HEK293T (cell line): ENCODE measurements around the gene OR5B2.

Experiments
- CTCF ChIA-PET: fragments of 350-600 bp; formaldehyde crosslinking; extraction: SDS; loops from one replicate; lab custom pipeline; 2021; ENCODE audit warnings: antibody characterized with exemption, inconsistent platforms; lab: Yijun Ruan, JAX
- POLR2A ChIA-PET: fragments of 350-600 bp; formaldehyde crosslinking; extraction: SDS; loops from one replicate; lab custom pipeline; 2020; ENCODE audit warnings: antibody characterized with exemption, inconsistent platforms; lab: Yijun Ruan, JAX
- DNase-seq: peaks from one replicate; pipeline ENCODE4 v3.0.0; 2012; ENCODE audit warnings: mixed read lengths; ENCODE audit errors: extremely low spot score
- ARNT ChIP-seq: fragments of 450-650 bp; IDR thresholded peaks from 2 replicates; pipeline ENCODE4 v1.6.1; 2017; ENCODE audit warnings: mild to moderate bottlenecking
- BHLHE40 ChIP-seq: fragments of 450-650 bp; IDR thresholded peaks from 2 replicates; pipeline ENCODE4 v1.6.1; 2016; ENCODE audit warnings: mild to moderate bottlenecking, moderate library complexity, borderline replicate concordance
- CTBP1 ChIP-seq: fragments of 450-650 bp; IDR thresholded peaks from 2 replicates; pipeline ENCODE4 v1.6.1; 2016; ENCODE audit warnings: borderline replicate concordance
- ELF4 ChIP-seq: fragments of 450-650 bp; IDR thresholded peaks from 2 replicates; pipeline ENCODE4 v1.6.1; 2017; ENCODE audit warnings: antibody characterized with exemption
- FOXA1 ChIP-seq: fragments of 450-650 bp; IDR thresholded peaks from 2 replicates; pipeline ENCODE4 v1.6.1; 2016; ENCODE audit warnings: mild to moderate bottlenecking
- FOXK2 ChIP-seq: fragments of 450-650 bp; IDR thresholded peaks from 2 replicates; pipeline ENCODE4 v1.6.1; 2016; ENCODE audit warnings: mild to moderate bottlenecking
- FOXM1 ChIP-seq: fragments of 450-650 bp; IDR thresholded peaks from 2 replicates; pipeline ENCODE4 v1.6.1; 2017; ENCODE audit warnings: mild to moderate bottlenecking, borderline replicate concordance
- HDGF ChIP-seq: fragments of 450-650 bp; IDR thresholded peaks from 2 replicates; pipeline ENCODE4 v1.6.1; 2017; ENCODE audit warnings: antibody characterized with exemption, borderline replicate concordance
- L3MBTL2 ChIP-seq: fragments of 450-650 bp; conservative IDR thresholded peaks from 2 replicates; pipeline ENCODE4 v1.6.1; 2016; ENCODE audit warnings: mild to moderate bottlenecking
- LEF1 ChIP-seq: fragments of 450-650 bp; IDR thresholded peaks from 2 replicates; pipeline ENCODE4 v1.6.1; 2017; ENCODE audit warnings: mild to moderate bottlenecking, borderline replicate concordance
- NFRKB ChIP-seq: fragments of 450-650 bp; IDR thresholded peaks from 2 replicates; pipeline ENCODE4 v1.6.1; 2016; ENCODE audit warnings: mild to moderate bottlenecking, moderate library complexity
- SP1 ChIP-seq: fragments of 450-650 bp; IDR thresholded peaks from 2 replicates; pipeline ENCODE4 v1.6.1; 2017
- SUZ12 ChIP-seq: fragments of 450-650 bp; IDR thresholded peaks from 2 replicates; pipeline ENCODE4 v1.6.1; 2016; ENCODE audit warnings: mild to moderate bottlenecking
- TARDBP ChIP-seq: fragments of 450-650 bp; IDR thresholded peaks from 2 replicates; pipeline ENCODE4 v1.6.1; 2016
- ZNF384 ChIP-seq: fragments of 450-650 bp; IDR thresholded peaks from 2 replicates; pipeline ENCODE4 v1.6.1; 2016
- TF ChIP-seq, protein P1 (sequence below): fragments of 450-650 bp; IDR thresholded peaks from 2 replicates; pipeline ENCODE4 v1.6.1; 2016

OR5B2 gene

DNA sequence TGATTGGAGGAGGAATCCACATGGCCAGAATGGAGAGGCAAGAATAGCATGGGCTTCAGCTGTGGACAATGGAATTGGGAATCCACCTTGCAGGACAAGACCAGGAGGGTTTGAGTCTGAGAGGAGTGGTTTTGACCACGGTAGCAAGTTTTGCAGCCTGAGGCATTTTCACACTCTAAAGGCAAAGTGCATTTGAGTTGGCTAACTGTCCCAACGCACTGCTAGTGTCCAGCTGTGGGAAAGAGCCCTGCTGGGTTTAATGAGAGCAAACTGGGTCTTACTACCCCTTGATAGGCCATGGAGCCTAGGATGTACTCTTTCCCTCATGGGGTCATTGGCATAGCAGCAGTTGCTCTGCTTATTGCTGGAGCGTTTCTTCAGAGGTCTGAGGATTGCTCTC lies at the start of gene OR5B2:
Gene OR5B2, minus strand, starts transcription at position 101 of the 400 bp plus-strand sequence. CDS start 4,860 bp downstream, outside the sequence.
- CTCF ChIA-PET: no interaction called here
- TF ChIP-seq CTBP1 (no peak), FOXM1 (no peak)
- POLR2A ChIA-PET: no interaction called here
- no peak for DNase-seq

DNA sequence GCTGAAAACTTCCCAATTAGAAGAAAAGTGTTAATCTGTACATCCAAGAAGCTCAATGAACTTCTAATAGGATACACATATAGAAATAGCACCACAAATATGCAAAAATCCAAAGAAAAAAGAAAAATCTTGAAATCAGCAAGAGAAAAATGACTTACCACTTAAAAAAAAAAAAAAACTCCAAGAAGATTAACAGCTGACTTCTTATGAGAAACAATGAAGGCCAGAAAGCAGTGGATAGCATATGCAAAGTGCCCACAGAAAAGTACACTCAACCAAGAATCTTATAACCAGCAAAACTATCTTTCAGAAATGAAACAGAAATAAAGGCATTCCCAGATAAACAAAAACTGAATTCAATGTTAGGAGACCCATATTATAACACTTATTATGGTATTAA lies 44.0 kb upstream of the OR5B2 start:
- DNase-seq: no peak
- CTCF ChIA-PET: no interaction called here
- POLR2A ChIA-PET: no interaction called here
- TF ChIP-seq L3MBTL2 (no peak), FOXA1 (no peak), ZNF384 (peak; percentile 94)

- ChIA-PET POLR2A (no interaction called here), CTCF (no interaction called here)
- DNase-seq: no peak
- TF ChIP-seq FOXK2: no peak
- no peak for TF ChIP-seq CTBP1
- TF ChIP-seq LEF1: no peak
- no peak for TF ChIP-seq HDGF
- no peak for TF ChIP-seq FOXA1
- TF ChIP-seq, protein P1, sequence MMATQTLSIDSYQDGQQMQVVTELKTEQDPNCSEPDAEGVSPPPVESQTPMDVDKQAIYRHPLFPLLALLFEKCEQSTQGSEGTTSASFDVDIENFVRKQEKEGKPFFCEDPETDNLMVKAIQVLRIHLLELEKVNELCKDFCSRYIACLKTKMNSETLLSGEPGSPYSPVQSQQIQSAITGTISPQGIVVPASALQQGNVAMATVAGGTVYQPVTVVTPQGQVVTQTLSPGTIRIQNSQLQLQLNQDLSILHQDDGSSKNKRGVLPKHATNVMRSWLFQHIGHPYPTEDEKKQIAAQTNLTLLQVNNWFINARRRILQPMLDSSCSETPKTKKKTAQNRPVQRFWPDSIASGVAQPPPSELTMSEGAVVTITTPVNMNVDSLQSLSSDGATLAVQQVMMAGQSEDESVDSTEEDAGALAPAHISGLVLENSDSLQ: no peak
- TF ChIP-seq BHLHE40: no peak
- TF ChIP-seq TARDBP: no peak
- TF ChIP-seq FOXM1: no peak
Measured at GRCh38 chr11:58466293-58466692, 38.4 kb upstream of the OR5B2 start.

DNA sequence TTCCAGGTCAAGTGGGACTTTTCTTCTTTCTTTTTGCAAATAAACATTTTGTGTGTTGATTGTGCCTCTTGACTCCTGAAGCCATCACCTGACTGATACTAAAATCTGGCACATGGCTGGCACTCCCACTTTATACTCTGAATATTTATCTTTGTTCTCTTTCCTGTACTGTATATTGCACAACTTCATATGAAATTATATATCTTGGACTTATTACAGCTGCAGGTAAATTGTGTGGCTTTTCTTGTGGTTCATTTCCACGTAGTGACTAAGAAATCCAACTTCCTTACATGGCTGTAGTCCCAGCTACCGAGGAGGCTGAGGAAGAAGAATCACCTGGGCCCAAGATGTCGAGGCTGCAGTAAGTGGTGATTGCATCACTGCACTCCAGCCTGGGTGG lies 37.8 kb upstream of the OR5B2 start:
- CTCF ChIA-PET: no interaction called here
- no peak for TF ChIP-seq LEF1
- TF ChIP-seq ZNF384: no peak
- no peak for TF ChIP-seq ELF4
- no peak for TF ChIP-seq FOXA1
- TF ChIP-seq TARDBP: no peak
- TF ChIP-seq BHLHE40: no peak
- TF ChIP-seq FOXM1: no peak
- TF ChIP-seq SP1: no peak
- TF ChIP-seq, protein P1: no peak
- TF ChIP-seq NFRKB: no peak
- TF ChIP-seq L3MBTL2: no peak
- TF ChIP-seq SUZ12: no peak
- no peak for TF ChIP-seq ARNT
- DNase-seq: no peak
- POLR2A ChIA-PET: no interaction called here

GRCh38 chr11:58451585-58451984 lies 23.7 kb upstream of the OR5B2 start:
- DNase-seq: no peak
- POLR2A ChIA-PET: no interaction called here
- CTCF ChIA-PET: no interaction called here
- TF ChIP-seq TARDBP (no peak), ZNF384 (no peak), FOXK2 (no peak), SP1 (no peak), CTBP1 (no peak), NFRKB (no peak)

- no peak for DNase-seq
- CTCF ChIA-PET: no interaction called here
- TF ChIP-seq HDGF (no peak), TARDBP (no peak), NFRKB (no peak)
- POLR2A ChIA-PET: no interaction called here
Measured at GRCh38 chr11:58446294-58446693, 18.4 kb upstream of the OR5B2 start.

DNA sequence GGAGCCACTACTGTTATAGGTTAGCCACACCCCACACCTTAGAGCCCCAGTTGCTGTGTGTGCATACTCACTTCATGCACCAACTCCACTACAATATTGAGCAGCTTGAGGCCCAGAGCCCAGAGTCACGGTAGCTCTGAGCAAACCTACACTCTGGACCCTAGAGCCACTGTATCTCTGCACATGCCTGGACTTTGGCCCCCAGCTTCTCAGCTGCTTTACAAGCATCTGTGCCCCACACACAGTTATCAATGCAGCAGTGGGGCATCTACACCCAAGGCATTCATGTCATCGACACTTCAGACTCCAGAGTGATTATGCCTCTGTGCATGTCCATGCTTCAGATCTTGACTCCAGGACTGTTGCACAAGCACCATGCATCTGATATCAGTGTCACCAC lies 16.4 kb upstream of the OR5B2 start:
- ChIA-PET POLR2A (no interaction called here), CTCF (no interaction called here)
- no peak for DNase-seq
- no peak for TF ChIP-seq HDGF
- no peak for TF ChIP-seq SUZ12
- TF ChIP-seq ZNF384: no peak
- TF ChIP-seq FOXA1: no peak
- no peak for TF ChIP-seq CTBP1
- TF ChIP-seq FOXM1: no peak
- TF ChIP-seq LEF1: no peak
- TF ChIP-seq TARDBP: no peak
- no peak for TF ChIP-seq FOXK2
- TF ChIP-seq ARNT: no peak
- TF ChIP-seq, protein P1: no peak
- TF ChIP-seq SP1: no peak
- no peak for TF ChIP-seq ELF4
- TF ChIP-seq BHLHE40: no peak
- TF ChIP-seq NFRKB: no peak
- TF ChIP-seq L3MBTL2: no peak

GRCh38 chr11:58442136-58442535 lies 14.2 kb upstream of the OR5B2 start, which contains the start of gene OR5B12:
Gene OR5B12 (minus strand): TSS chr11:58442236. CDS start chr11:58440151, 2,085 bp downstream.
- POLR2A ChIA-PET: no interaction called here
- CTCF ChIA-PET: interaction anchor here (0.6 kb wide), 1 partner anchor 55 kb away, joined by 3 read pairs; no protein-coding TSS in a partner anchor
- TF ChIP-seq BHLHE40 (no peak), HDGF (no peak), FOXK2 (no peak), L3MBTL2 (no peak), NFRKB (no peak), FOXM1 (no peak), ELF4 (no peak)
- TF ChIP-seq, protein P1: no peak
- no peak for DNase-seq
